H9 (cell line): Measurements from ENCODE around the gene NRG3. TPM values are rescaled to one million over a fixed set of nuclear protein-coding genes. Genes with fewer than 3 reads are reported as not detected.

Source experiments
- DNase-seq: peaks from one replicate; pipeline ENCODE4 v3.0.0-alpha.2; 2017
- H2AFZ ChIP-seq: one replicate; pipeline ENCODE4 v1.6.1; 2013; ENCODE audit warnings: mild to moderate bottlenecking, low read length, control low read depth, moderate library complexity
- H2AK5ac ChIP-seq: 2 replicates; pipeline ENCODE4 v1.6.1; 2013; ENCODE audit warnings: low read length, control low read depth, mixed read lengths; ENCODE audit not compliant: insufficient read length
- H2BK120ac ChIP-seq: one replicate; pipeline ENCODE4 v1.6.1; 2013; ENCODE audit warnings: low read depth, mild to moderate bottlenecking, low read length, control low read depth, inconsistent platforms; ENCODE audit not compliant: poor library complexity, severe bottlenecking
- H2BK12ac ChIP-seq: 2 replicates; pipeline ENCODE4 v1.6.1; 2013; ENCODE audit warnings: low read length, control low read depth, mixed read lengths, low read depth; ENCODE audit not compliant: insufficient read length
- H2BK15ac ChIP-seq: 2 replicates; pipeline ENCODE4 v1.6.1; 2013; ENCODE audit warnings: low read depth, low read length, control low read depth
- H2BK20ac ChIP-seq: one replicate; pipeline ENCODE4 v1.6.1; 2013; ENCODE audit warnings: low read depth, mild to moderate bottlenecking, low read length, control low read depth, inconsistent platforms; ENCODE audit not compliant: poor library complexity, severe bottlenecking
- H2BK5ac ChIP-seq: 2 replicates; pipeline ENCODE4 v1.6.1; 2013; ENCODE audit warnings: low read length, control low read depth, mixed read lengths; ENCODE audit not compliant: insufficient read length
- H3K14ac ChIP-seq: 2 replicates; pipeline ENCODE4 v1.6.1; 2013; ENCODE audit warnings: low read length, control low read depth; ENCODE audit not compliant: insufficient read depth
- H3K18ac ChIP-seq: 2 replicates; pipeline ENCODE4 v1.6.1; 2013; ENCODE audit warnings: low read depth, mild to moderate bottlenecking, mixed read lengths, low read length, control low read depth; ENCODE audit not compliant: insufficient read length
- H3K23ac ChIP-seq: 2 replicates; pipeline ENCODE4 v1.6.1; 2013; ENCODE audit warnings: low read length, control low read depth, mixed read lengths, low read depth; ENCODE audit not compliant: insufficient read length
- H3K23me2 ChIP-seq: 2 replicates; pipeline ENCODE4 v1.6.1; 2013; ENCODE audit warnings: low read depth, mild to moderate bottlenecking, mixed read lengths, low read length, control low read depth; ENCODE audit not compliant: insufficient read length, poor library complexity, severe bottlenecking
- H3K27ac ChIP-seq: 2 replicates; pipeline ENCODE4 v1.5.1; 2013; ENCODE audit warnings: low read length, control low read depth, mixed read lengths, low read depth; ENCODE audit not compliant: insufficient read length
- H3K27me3 ChIP-seq: 2 replicates; pipeline ENCODE4 v1.6.1; 2013; ENCODE audit warnings: low read length, control low read depth, inconsistent platforms; ENCODE audit not compliant: insufficient read depth
- H3K4ac ChIP-seq: 2 replicates; pipeline ENCODE4 v1.6.1; 2013; ENCODE audit warnings: low read depth, mild to moderate bottlenecking, control low read depth, inconsistent platforms, low read length, moderate library complexity
- H3K4me1 ChIP-seq: 2 replicates; pipeline ENCODE4 v1.6.1; 2013; ENCODE audit warnings: low read length, control low read depth, inconsistent platforms; ENCODE audit not compliant: insufficient read depth
- H3K4me2 ChIP-seq: 2 replicates; pipeline ENCODE4 v1.6.1; 2013; ENCODE audit warnings: low read length, control low read depth, mixed read lengths; ENCODE audit not compliant: insufficient read length, insufficient read depth
- H3K56ac ChIP-seq: 2 replicates; pipeline ENCODE4 v1.6.1; 2013; ENCODE audit warnings: low read depth, mild to moderate bottlenecking, mixed read lengths, low read length, control low read depth; ENCODE audit not compliant: insufficient read length
- H3K79me1 ChIP-seq: 2 replicates; pipeline ENCODE4 v1.6.1; 2013; ENCODE audit warnings: low read depth, mild to moderate bottlenecking, moderate library complexity, low read length, control low read depth, inconsistent platforms; ENCODE audit not compliant: insufficient read depth, poor library complexity, severe bottlenecking
- H3K79me2 ChIP-seq: 2 replicates; pipeline ENCODE4 v1.6.1; 2013; ENCODE audit warnings: low read length, control low read depth, inconsistent platforms; ENCODE audit not compliant: insufficient read depth
- H3K9ac ChIP-seq: 2 replicates; pipeline ENCODE4 v1.6.1; 2013; ENCODE audit warnings: low read length, control low read depth, mixed read lengths; ENCODE audit not compliant: insufficient read length; ENCODE audit errors: extremely low read depth
- H3K9me3 ChIP-seq: one replicate; pipeline ENCODE4 v1.6.1; 2013; ENCODE audit warnings: low read depth, low read length, inconsistent platforms; ENCODE audit not compliant: control insufficient read depth
- H3T11ph ChIP-seq: one replicate; pipeline ENCODE4 v1.6.1; 2013; ENCODE audit warnings: mild to moderate bottlenecking, low read length, control low read depth, inconsistent platforms
- H4K20me1 ChIP-seq: one replicate; pipeline ENCODE4 v1.6.1; 2013; ENCODE audit not compliant: control insufficient read depth, insufficient read length, insufficient read depth
- H4K5ac ChIP-seq: 2 replicates; pipeline ENCODE4 v1.6.1; 2013; ENCODE audit warnings: low read depth, mild to moderate bottlenecking, mixed read lengths, low read length, control low read depth; ENCODE audit not compliant: insufficient read length
- H4K8ac ChIP-seq: replicated peaks from 2 replicates; pipeline ENCODE4 v1.6.1; 2013; ENCODE audit warnings: low read length, control low read depth, mixed read lengths, low read depth; ENCODE audit not compliant: insufficient read length
- H4K91ac ChIP-seq: 2 replicates; pipeline ENCODE4 v1.6.1; 2013; ENCODE audit warnings: low read depth, mild to moderate bottlenecking, moderate library complexity, mixed read lengths, low read length, control low read depth; ENCODE audit not compliant: insufficient read length
- H3K27ac Mint-ChIP-seq, 3 experiments: 2 replicates in 2 of 3; 3 replicates in 1 of 3; pipeline ENCODE4 v1.8.0; 2020 to 2021; ENCODE audit warnings: mixed read lengths in 3 of 3, mild to moderate bottlenecking in 1 of 3, moderate library complexity in 1 of 3
- H3K27me3 Mint-ChIP-seq: 2 replicates; pipeline ENCODE4 v1.8.0; 2021; ENCODE audit warnings: low read depth, mild to moderate bottlenecking, moderate library complexity, mixed read lengths
- H3K36me3 Mint-ChIP-seq, 3 experiments: 2 replicates in 2 of 3; 3 replicates in 1 of 3; pipeline ENCODE4 v1.8.0; 2020 to 2021; ENCODE audit warnings: low read depth in 3 of 3, mixed read lengths in 3 of 3; ENCODE audit not compliant: insufficient read depth in 1 of 3
- H3K4me1 Mint-ChIP-seq, 2 experiments: 2 replicates each; pipeline ENCODE4 v1.8.0; 2020; ENCODE audit warnings: mixed read lengths in 2 of 2
- H3K4me3 Mint-ChIP-seq, 2 experiments: 2 replicates in 1 of 2; 3 replicates in 1 of 2; pipeline ENCODE4 v1.8.0; 2020 to 2021; ENCODE audit warnings: mild to moderate bottlenecking in 2 of 2, mixed read lengths in 2 of 2, moderate library complexity in 1 of 2
- H3K9me3 Mint-ChIP-seq, 2 experiments: 2 replicates in 1 of 2; 3 replicates in 1 of 2; pipeline ENCODE4 v1.8.0; 2020; ENCODE audit warnings: mild to moderate bottlenecking in 2 of 2, mixed read lengths in 2 of 2, moderate library complexity in 1 of 2
- WGBS: extraction: QIAGEN DNeasy Blood & Tissue Kit; methylation state at CpG from one replicate; pipeline ENCODE4 v1.1.7; 2013; ENCODE audit warnings: missing lambda C conversion rate, low lambda C conversion rate, mixed read lengths; ENCODE audit not compliant: insufficient read length; ENCODE audit errors: extremely low coverage; 5-methylcytosine and 5-hydroxymethylcytosine counted together
- total RNA-seq: library from RNA; stranded (reverse); gene quantifications from 2 replicates; pipeline ENCODE4 v1.2.1, GENCODE V29; 2021
- TF ChIP-seq, protein P1 (sequence below): fragments of 200-600 bp; sonication (generic); conservative IDR thresholded peaks from 3 replicates; pipeline ENCODE4 v1.8.0; 2021; ENCODE audit warnings: antibody characterized with exemption, mild to moderate bottlenecking

Gene NRG3
- total RNA-seq, 1 experiment from 2014 or later = 1.6 TPM

GRCh38 chr10:82411416-82411815 is 536.4 kb downstream of the NRG3 start:
- Histone ChIP-seq H3K18ac (no peak overlapping the region), H3K23ac (no peak overlapping the region), H2BK5ac (no peak overlapping the region), H3T11ph (no peak overlapping the region), H2BK20ac (no peak overlapping the region), H3K4me2 (no peak overlapping the region), H3K79me2 (no peaks in the 10 kb centered on the region), H2AK5ac (no peak overlapping the region), H3K23me2 (no peaks in the 10 kb centered on the region), H3K9me3 (no peaks in the 10 kb centered on the region), H2BK120ac (no peak overlapping the region), H4K8ac (no peak overlapping the region), H4K91ac (no peak overlapping the region), H2AFZ (no peak overlapping the region), H3K14ac (no peak overlapping the region), H3K27ac (no peak overlapping the region), H4K5ac (no peak overlapping the region), H3K56ac (no peak overlapping the region), H3K4me1 (no peaks in the 10 kb centered on the region), H4K20me1 (no peaks in the 10 kb centered on the region), H3K4ac (no peak overlapping the region), H3K27me3 (no peaks in the 10 kb centered on the region), H3K79me1 (no peaks in the 10 kb centered on the region), H2BK12ac (no peak overlapping the region), H2BK15ac (no peak overlapping the region), H3K9ac (no peak overlapping the region)
- Mint-ChIP-seq H3K27ac (no peak overlapping the region), H3K9me3 (no peaks in the 10 kb centered on the region), H3K4me1 (peaks cover 2 to 3% of the 10 kb centered on the region in 2 experiments), H3K4me3 (no peak overlapping the region), H3K27me3 (no peaks in the 10 kb centered on the region), H3K36me3 (no peaks in the 10 kb centered on the region)
- TF ChIP-seq, protein P1, sequence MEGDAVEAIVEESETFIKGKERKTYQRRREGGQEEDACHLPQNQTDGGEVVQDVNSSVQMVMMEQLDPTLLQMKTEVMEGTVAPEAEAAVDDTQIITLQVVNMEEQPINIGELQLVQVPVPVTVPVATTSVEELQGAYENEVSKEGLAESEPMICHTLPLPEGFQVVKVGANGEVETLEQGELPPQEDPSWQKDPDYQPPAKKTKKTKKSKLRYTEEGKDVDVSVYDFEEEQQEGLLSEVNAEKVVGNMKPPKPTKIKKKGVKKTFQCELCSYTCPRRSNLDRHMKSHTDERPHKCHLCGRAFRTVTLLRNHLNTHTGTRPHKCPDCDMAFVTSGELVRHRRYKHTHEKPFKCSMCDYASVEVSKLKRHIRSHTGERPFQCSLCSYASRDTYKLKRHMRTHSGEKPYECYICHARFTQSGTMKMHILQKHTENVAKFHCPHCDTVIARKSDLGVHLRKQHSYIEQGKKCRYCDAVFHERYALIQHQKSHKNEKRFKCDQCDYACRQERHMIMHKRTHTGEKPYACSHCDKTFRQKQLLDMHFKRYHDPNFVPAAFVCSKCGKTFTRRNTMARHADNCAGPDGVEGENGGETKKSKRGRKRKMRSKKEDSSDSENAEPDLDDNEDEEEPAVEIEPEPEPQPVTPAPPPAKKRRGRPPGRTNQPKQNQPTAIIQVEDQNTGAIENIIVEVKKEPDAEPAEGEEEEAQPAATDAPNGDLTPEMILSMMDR = no peak
- no peak for DNase-seq
- no CpG with 5 or more reads among the region's 4 CpGs for WGBS
